Hepatocyte (in vitro differentiated cells): ENCODE results near the gene OPRM1. TPM values are rescaled to one million over a fixed set of nuclear protein-coding genes. Genes with fewer than 3 reads are reported as not detected.

Source experiments
- DNase-seq: peaks from one replicate; pipeline ENCODE4 v3.0.0-alpha.2; 2016; ENCODE audit warnings: low spot score
- H2AFZ ChIP-seq: fragments of 200-600 bp; sonication (generic); 2 replicates; pipeline ENCODE4 v1.6.0; 2016; ENCODE audit warnings: antibody characterized with exemption, mild to moderate bottlenecking
- H3K27ac ChIP-seq: fragments of 200-600 bp; sonication (generic); 2 replicates; pipeline ENCODE4 v1.5.1; 2016; ENCODE audit warnings: mild to moderate bottlenecking
- H3K27me3 ChIP-seq: fragments of 200-600 bp; sonication (generic); 2 replicates; pipeline ENCODE4 v1.6.1; 2016
- H3K36me3 ChIP-seq: fragments of 200-600 bp; sonication (generic); replicated peaks from 2 replicates; pipeline ENCODE4 v1.5.1; 2016; ENCODE audit warnings: low read depth; ENCODE audit not compliant: insufficient read depth
- H3K4me1 ChIP-seq: fragments of 200-600 bp; sonication (generic); 2 replicates; pipeline ENCODE4 v1.5.1; 2016; ENCODE audit warnings: mild to moderate bottlenecking, moderate library complexity; ENCODE audit not compliant: insufficient read depth
- H3K4me2 ChIP-seq: fragments of 200-600 bp; sonication (generic); 2 replicates; pipeline ENCODE4 v1.6.0; 2016
- H3K4me3 ChIP-seq: fragments of 200-600 bp; sonication (generic); 2 replicates; pipeline ENCODE4 v1.5.1; 2016; ENCODE audit warnings: mild to moderate bottlenecking
- H3K79me2 ChIP-seq: fragments of 200-600 bp; sonication (generic); 2 replicates; pipeline ENCODE4 v1.6.0; 2017; ENCODE audit warnings: mild to moderate bottlenecking
- H3K9me2 ChIP-seq: fragments of 200-600 bp; sonication (generic); replicated peaks from 2 replicates; pipeline ENCODE4 v1.6.0; 2017; ENCODE audit warnings: mild to moderate bottlenecking; ENCODE audit not compliant: insufficient read depth
- H3K9me3 ChIP-seq: fragments of 200-600 bp; sonication (generic); 2 replicates; pipeline ENCODE4 v1.5.1; 2016; ENCODE audit warnings: low read depth, mild to moderate bottlenecking
- H4K20me1 ChIP-seq: fragments of 200-600 bp; sonication (generic); 2 replicates; pipeline ENCODE4 v1.6.0; 2016; ENCODE audit warnings: mild to moderate bottlenecking; ENCODE audit not compliant: insufficient read depth, poor library complexity, severe bottlenecking
- CTCF ChIP-seq: fragments of 200-600 bp; sonication (generic); IDR thresholded peaks from 2 replicates; pipeline ENCODE4 v1.5.1; 2016; ENCODE audit warnings: antibody characterized with exemption, mild to moderate bottlenecking; ENCODE audit not compliant: poor library complexity
- EZH2 ChIP-seq: fragments of 200-600 bp; sonication (generic); IDR thresholded peaks from 2 replicates; pipeline ENCODE4 v1.6.1; 2016; ENCODE audit warnings: antibody characterized with exemption, mild to moderate bottlenecking, borderline replicate concordance
- EZH2phosphoT487 ChIP-seq: fragments of 200-600 bp; sonication (generic); IDR thresholded peaks from one replicate; pipeline ENCODE4 v1.6.1; 2018; ENCODE audit warnings: antibody characterized with exemption, mild to moderate bottlenecking, low read depth, moderate library complexity; ENCODE audit not compliant: unreplicated experiment, severe bottlenecking
- WGBS: methylation state at CpG from one replicate; pipeline ENCODE4 v1.1.6; 2016; ENCODE audit warnings: low lambda C conversion rate; ENCODE audit errors: missing lambda C conversion rate; 5-methylcytosine and 5-hydroxymethylcytosine counted together
- polyA plus RNA-seq: library from polyadenylated mRNA; unstranded; fragments of >200 nt; fragmentation: Nextera tagmentation; extraction: Ambion mirVana; gene quantifications from 2 replicates; pipeline ENCODE4 v1.2.1, GENCODE V29; 2016
- total RNA-seq: library from RNA; depleted of rRNA; stranded (reverse); fragments of >200 nt; gene quantifications from 2 replicates; pipeline ENCODE4 v1.2.3, GENCODE V29; 2014

The OPRM1 gene
- total and polyA plus RNA-seq, 2 experiments from 2014 or later = not detected

GRCh38 chr6:154127657-154128056, 88.6 kb downstream of the OPRM1 start:
- DNase-seq = no peak
- Histone ChIP-seq H2AFZ (no peak overlapping the region), H3K27me3 (no peaks in the 10 kb centered on the region), H3K4me2 (no peak overlapping the region), H3K9me2 (no peaks in the 10 kb centered on the region), H3K4me3 (no peak overlapping the region), H3K79me2 (no peaks in the 10 kb centered on the region), H3K36me3 (no peaks in the 10 kb centered on the region), H3K9me3 (no peaks in the 10 kb centered on the region), H3K4me1 (peaks cover 6% of the 10 kb centered on the region), H3K27ac (no peak overlapping the region), H4K20me1 (no peaks in the 10 kb centered on the region)
- 49% methylated on average over 2 of the region's 2 CpGs for WGBS
- TF ChIP-seq EZH2phosphoT487 (no peak), EZH2 (no peak), CTCF (no peak)

- WGBS = 91% methylated on average over 8 of the region's 8 CpGs
- Histone ChIP-seq H3K9me3 (no peaks in the 10 kb centered on the region), H3K27ac (no peak overlapping the region), H3K9me2 (no peaks in the 10 kb centered on the region), H4K20me1 (no peaks in the 10 kb centered on the region), H3K4me2 (no peak overlapping the region), H3K79me2 (no peaks in the 10 kb centered on the region), H3K36me3 (no peaks in the 10 kb centered on the region), H2AFZ (no peak overlapping the region), H3K27me3 (no peaks in the 10 kb centered on the region), H3K4me1 (no peaks in the 10 kb centered on the region), H3K4me3 (no peak overlapping the region)
- no peak for DNase-seq
- no peak for TF ChIP-seq EZH2
- no peak for TF ChIP-seq EZH2phosphoT487
- TF ChIP-seq CTCF = no peak
Observed at GRCh38 chr6:154134471-154135147, 95.6 kb downstream of the OPRM1 start.

DNA sequence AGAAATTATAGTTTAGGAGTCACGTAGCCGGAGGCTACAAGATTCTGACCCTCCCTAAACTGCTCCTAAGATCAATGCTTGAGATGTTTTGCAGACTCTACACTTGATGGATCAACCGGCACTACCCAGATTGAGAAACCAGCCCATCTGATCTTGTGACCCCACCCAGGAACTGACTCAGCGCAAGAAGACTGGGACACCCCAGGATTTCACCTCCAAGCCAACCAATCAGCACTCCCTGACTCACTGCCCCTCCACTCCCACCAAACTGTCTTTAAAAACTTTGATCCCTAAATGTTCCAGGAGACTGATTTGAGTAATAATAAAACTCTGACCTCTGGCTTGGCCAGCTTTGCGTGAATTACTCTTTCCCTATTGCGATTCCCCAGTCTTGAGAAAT, 99.8 kb downstream of the OPRM1 start:
- no peak overlapping the region for H3K4me2 ChIP-seq
- no peak overlapping the region for H3K4me3 ChIP-seq
- H3K9me2 ChIP-seq = no peaks in the 10 kb centered on the region
- H2AFZ ChIP-seq = no peak overlapping the region
- H3K4me1 ChIP-seq = no peaks in the 10 kb centered on the region
- H3K9me3 ChIP-seq = no peaks in the 10 kb centered on the region
- no peaks in the 10 kb centered on the region for H4K20me1 ChIP-seq
- TF ChIP-seq CTCF (no peak), EZH2 (no peak), EZH2phosphoT487 (no peak)
- H3K27ac ChIP-seq = no peak overlapping the region
- 88% methylated on average over 6 of the region's 6 CpGs for WGBS
- H3K36me3 ChIP-seq = no peaks in the 10 kb centered on the region
- H3K79me2 ChIP-seq = no peaks in the 10 kb centered on the region
- H3K27me3 ChIP-seq = no peaks in the 10 kb centered on the region
- no peak for DNase-seq
